Nephron (organoid): Measurements from ENCODE around the gene STING1.
A peak's percentile ranks its signal among the peaks of the same experiment; 100 is the strongest.
"Not testable (repeated sequence)": the region's sequence is repeated elsewhere in the genome, so short reads cannot be mapped to it uniquely, and the experiment has no call there.

Experiments used
- H3K27ac Mint-ChIP-seq, 3 experiments: 2 replicates each; pipeline ENCODE4 v1.8.0; 2020; ENCODE audit warnings: mixed read lengths in 3 of 3, mild to moderate bottlenecking in 2 of 3, moderate library complexity in 1 of 3
- H3K27me3 Mint-ChIP-seq: 2 replicates; pipeline ENCODE4 v1.8.0; 2021; ENCODE audit warnings: low read depth, mild to moderate bottlenecking, moderate library complexity, mixed read lengths
- H3K36me3 Mint-ChIP-seq: 2 replicates; pipeline ENCODE4 v1.8.0; 2020; ENCODE audit warnings: low read depth, mixed read lengths
- H3K4me1 Mint-ChIP-seq: 2 replicates; pipeline ENCODE4 v1.8.0; 2020; ENCODE audit warnings: mixed read lengths
- H3K4me3 Mint-ChIP-seq, 3 experiments: 2 replicates each; pipeline ENCODE4 v1.8.0; 2020; ENCODE audit warnings: mild to moderate bottlenecking in 3 of 3, mixed read lengths in 3 of 3, moderate library complexity in 2 of 3
- H3K9me3 Mint-ChIP-seq: 2 replicates; pipeline ENCODE4 v1.8.0; 2020; ENCODE audit warnings: mixed read lengths
- TF ChIP-seq, protein P1 (sequence below), 3 experiments: fragments of 200-600 bp; sonication (generic); IDR thresholded peaks; one replicate each; pipeline ENCODE4 v1.5.0; 2021; ENCODE audit warnings: antibody characterized with exemption in 3 of 3; ENCODE audit not compliant: unreplicated experiment in 3 of 3

The STING1 gene

DNA sequence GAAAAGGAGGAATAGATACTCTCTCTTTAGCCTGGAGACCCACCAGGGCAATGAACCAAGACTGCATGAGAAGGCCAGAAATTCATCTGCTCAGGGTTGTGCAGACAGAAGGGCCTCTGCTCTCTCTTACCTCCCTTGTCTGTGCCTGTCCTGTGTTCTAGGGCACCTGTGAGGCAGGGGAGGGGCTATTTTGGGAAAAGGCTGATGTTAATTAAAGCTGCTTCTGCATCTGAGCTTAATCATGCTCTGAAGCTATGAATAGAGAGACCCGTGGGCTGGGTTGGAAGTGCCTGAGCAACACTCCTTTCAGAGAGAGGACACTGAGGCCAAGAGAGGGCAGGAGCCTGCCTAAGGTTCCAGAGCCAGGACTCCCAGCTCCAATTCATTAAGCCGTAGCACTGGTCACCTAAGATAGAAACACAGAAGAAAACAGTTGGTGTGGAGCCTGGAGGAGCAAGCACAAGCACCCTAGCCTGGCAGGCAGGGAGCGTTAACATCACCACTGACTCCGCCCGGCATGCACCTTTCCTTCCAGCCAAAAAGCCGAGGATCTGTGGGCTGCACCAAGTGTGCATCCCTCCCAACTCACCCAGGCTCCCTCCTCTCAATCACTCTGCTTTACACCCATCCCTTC, 31.4 kb upstream of the STING1 start:
- TF ChIP-seq, protein P1, sequence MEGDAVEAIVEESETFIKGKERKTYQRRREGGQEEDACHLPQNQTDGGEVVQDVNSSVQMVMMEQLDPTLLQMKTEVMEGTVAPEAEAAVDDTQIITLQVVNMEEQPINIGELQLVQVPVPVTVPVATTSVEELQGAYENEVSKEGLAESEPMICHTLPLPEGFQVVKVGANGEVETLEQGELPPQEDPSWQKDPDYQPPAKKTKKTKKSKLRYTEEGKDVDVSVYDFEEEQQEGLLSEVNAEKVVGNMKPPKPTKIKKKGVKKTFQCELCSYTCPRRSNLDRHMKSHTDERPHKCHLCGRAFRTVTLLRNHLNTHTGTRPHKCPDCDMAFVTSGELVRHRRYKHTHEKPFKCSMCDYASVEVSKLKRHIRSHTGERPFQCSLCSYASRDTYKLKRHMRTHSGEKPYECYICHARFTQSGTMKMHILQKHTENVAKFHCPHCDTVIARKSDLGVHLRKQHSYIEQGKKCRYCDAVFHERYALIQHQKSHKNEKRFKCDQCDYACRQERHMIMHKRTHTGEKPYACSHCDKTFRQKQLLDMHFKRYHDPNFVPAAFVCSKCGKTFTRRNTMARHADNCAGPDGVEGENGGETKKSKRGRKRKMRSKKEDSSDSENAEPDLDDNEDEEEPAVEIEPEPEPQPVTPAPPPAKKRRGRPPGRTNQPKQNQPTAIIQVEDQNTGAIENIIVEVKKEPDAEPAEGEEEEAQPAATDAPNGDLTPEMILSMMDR (IDR thresholded peaks at IDR 0.05; ENCODE audit: unreplicated experiment in 3 of 3): no peak
- Mint-ChIP-seq H3K27ac (peak overlapping the region in 2 of 3 experiments; percentile 29 to 57), H3K4me1 (peaks cover 17% of the 10 kb centered on the region), H3K4me3 (peak overlapping the region in 2 of 3 experiments; percentile 9 to 39), H3K9me3 (peaks cover 4% of the 10 kb centered on the region), H3K27me3 (peaks cover 4% of the 10 kb centered on the region), H3K36me3 (no peaks in the 10 kb centered on the region)

DNA sequence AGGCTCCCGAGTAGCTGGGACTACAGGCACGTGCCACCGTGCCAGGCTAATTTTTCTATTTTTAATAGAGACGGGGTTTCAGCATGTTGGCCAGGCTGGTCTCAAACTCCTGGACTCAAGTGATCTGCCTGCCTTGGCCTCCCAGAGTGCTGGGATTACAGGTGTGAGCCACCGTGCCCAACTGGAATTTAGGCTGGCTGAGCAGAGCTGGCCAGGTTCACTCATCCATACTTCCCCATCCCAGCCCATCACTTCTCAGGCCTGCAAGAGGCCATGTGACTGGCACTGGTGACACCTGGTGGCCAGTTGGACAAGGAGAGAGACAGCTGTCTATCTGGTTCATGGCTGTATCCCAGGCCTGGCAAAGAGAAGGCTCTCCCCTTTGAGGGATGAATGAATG, 30.9 kb upstream of the STING1 start:
- H3K36me3 Mint-ChIP-seq, H3K9me3 Mint-ChIP-seq, H3K27me3 Mint-ChIP-seq: not testable (repeated sequence)
- H3K4me3 Mint-ChIP-seq: peak overlapping the region in 1 of 3 experiments; percentile 9
- H3K27ac Mint-ChIP-seq: peak overlapping the region in 2 of 3 experiments; percentile 29 to 57
- H3K4me1 Mint-ChIP-seq: peaks cover 13% of the 10 kb centered on the region
- TF ChIP-seq, protein P1 (IDR thresholded peaks at IDR 0.05; ENCODE audit: unreplicated experiment in 3 of 3): peak; percentile 52 to 64 (median 58)

DNA sequence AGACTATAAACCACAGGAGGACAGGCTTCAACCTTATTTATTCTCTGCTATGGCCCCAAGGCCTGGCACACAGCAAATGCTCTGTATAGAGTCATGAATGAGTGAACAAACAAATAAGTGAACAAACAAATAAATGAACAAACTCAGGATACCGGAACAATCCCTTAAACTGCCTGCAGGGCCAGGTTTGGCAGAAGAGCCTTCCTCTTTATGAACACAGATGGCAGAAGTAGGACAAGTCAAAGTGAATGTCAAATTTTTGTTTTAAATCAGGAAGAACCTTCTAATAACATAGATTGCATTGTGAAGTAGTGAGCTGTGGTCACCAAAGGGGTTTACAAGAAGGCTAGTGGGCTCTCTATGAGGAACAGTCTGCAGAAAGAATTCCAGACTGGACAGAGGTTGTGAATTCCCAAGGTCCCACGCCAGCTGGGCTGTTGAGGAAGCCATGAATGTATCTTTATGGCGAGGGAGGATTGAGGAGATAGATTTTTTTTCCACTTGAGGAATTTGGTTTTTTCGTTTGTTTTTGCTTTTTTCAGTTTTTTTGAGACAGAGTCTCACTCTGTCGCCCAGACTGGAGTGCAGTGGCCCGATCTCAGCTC, 30.3 kb upstream of the STING1 start:
- Mint-ChIP-seq H3K4me1 (peaks cover 13% of the 10 kb centered on the region), H3K27ac (peak overlapping the region in 1 of 3 experiments; percentile 41), H3K4me3 (no peak overlapping the region), H3K9me3 (peaks cover 4% of the 10 kb centered on the region), H3K36me3 (no peaks in the 10 kb centered on the region), H3K27me3 (peaks cover 4% of the 10 kb centered on the region)
- TF ChIP-seq, protein P1 (IDR thresholded peaks at IDR 0.05; ENCODE audit: unreplicated experiment in 3 of 3): no peak

DNA sequence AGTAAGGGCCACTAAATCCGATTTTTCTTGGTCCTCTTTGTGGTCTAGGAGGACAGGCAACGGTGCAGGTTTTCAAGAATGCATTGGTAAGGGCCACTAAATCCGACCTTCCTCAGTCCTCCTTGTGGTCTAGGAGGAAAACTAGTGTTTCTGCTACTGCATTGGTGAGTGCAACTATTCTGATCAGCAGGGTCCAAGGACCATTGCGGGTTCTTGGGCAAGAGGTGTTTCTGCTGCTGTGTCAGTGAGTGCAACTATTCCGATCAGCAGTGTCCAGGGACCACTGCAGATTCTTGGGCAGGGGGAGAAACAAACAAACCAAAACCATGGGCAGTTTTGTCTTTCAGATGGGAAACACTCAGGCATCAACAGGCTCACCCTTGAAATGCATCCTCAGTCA, 22.2 kb upstream of the STING1 start:
- H3K36me3 Mint-ChIP-seq, H3K4me3 Mint-ChIP-seq, H3K27ac Mint-ChIP-seq, H3K4me1 Mint-ChIP-seq, H3K9me3 Mint-ChIP-seq: not testable (repeated sequence)
- H3K27me3 Mint-ChIP-seq: peaks cover 23% of the 10 kb centered on the region

DNA sequence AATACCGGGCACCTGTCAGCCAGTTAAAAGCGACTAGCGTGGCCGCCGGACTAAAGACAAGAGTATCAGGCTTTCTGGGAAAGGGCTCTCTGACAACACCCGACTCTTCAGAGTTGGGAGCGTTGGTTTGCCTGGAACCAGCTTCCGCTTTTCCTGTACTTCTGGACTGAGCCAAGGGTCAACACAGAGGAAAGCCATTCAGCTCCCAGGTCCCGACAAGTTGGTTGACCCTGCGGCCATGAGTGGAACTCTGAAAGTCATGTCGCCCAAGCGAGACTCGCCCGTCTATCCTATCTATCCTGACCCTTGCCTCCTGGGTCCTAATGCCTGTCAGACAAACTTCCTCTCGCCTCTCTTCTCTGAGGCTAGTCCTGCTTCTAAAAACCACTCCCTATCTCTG, 21.3 kb upstream of the STING1 start:
- H3K27me3 Mint-ChIP-seq: peaks cover 23% of the 10 kb centered on the region

DNA sequence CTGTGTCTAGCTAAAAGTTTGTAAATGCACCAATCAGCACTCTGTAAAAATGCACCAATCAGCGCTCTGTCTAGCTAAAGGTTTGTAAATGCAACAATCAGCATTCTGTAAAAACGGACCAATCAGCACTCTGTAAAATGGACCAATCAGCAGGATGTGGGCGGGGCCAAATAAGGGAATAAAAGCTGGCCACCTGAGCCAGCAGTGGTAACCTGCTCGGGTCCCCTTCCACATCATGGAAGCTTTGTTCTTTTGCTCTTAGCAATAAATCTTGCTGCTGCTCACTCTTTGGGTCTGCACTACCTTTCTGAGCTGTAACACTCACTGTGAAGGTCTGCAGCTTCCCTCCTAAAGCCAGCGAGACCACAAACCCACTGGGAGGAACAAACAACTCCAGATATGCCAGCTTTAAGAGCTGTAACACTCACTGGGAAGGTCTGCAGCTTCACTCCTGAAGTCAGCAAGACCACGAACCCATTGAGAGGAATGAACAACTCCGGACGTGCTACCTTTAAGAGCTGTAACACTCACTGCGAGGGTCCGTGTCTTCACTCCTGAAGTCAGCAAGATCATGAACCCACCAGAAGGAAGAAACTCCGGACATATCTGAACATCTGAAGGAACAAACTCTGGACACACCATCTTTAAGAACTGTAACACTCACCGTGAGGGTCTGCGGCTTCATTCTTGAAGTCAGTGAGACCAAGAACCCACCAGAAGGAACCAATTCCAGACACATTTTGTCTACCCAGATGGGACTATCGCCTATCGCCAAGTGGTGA, 20.7 kb upstream of the STING1 start:
- not testable (repeated sequence) for H3K9me3 Mint-ChIP-seq, H3K27ac Mint-ChIP-seq, H3K36me3 Mint-ChIP-seq, H3K4me1 Mint-ChIP-seq
- peaks cover 23% of the 10 kb centered on the region for H3K27me3 Mint-ChIP-seq
- H3K4me3 Mint-ChIP-seq: peak overlapping the region; percentile 72 to 82 (median 76)

More for the DNA sequence above, 21.3 kb upstream of the STING1 start:
- H3K36me3 Mint-ChIP-seq, H3K9me3 Mint-ChIP-seq, H3K4me1 Mint-ChIP-seq, H3K27ac Mint-ChIP-seq: not testable (repeated sequence)
- peak overlapping the region; percentile 72 to 82 (median 76) for H3K4me3 Mint-ChIP-seq

DNA sequence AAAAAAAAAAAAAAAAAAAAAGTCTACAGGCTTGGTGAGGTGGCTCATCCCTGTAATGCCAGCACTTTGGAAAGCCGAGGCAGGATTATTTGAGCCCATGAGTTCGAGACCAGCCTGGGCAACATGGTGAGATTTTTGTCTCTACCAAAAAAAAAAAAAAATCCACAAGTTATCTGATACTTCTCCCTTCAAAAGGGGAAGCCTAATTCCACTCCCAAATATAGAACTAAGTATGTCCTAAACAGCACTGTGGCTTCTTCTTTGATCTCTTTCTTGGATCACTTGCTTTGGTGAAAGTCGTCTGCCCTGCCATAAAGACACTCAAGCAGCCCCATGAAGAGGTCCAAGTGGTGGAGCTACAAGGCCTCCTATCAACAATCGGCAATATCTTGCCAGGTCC, 18.8 kb upstream of the STING1 start:
- H3K9me3 Mint-ChIP-seq: no peaks in the 10 kb centered on the region
- no peaks in the 10 kb centered on the region for H3K36me3 Mint-ChIP-seq
- peaks cover 4% of the 10 kb centered on the region for H3K4me1 Mint-ChIP-seq
- peaks cover 23% of the 10 kb centered on the region for H3K27me3 Mint-ChIP-seq
- H3K4me3 Mint-ChIP-seq: no peak overlapping the region
- H3K27ac Mint-ChIP-seq: no peak overlapping the region
- TF ChIP-seq, protein P1 (IDR thresholded peaks at IDR 0.05; ENCODE audit: unreplicated experiment in 3 of 3): no peak
